Neutrophil (primary cell): Measurements from ENCODE around the gene DOK1.

Experiments used
- H3K27ac ChIP-seq: fragments of 200-600 bp; sonication (generic); 2 replicates; pipeline ENCODE4 v1.5.1; 2016; ENCODE audit warnings: mild to moderate bottlenecking, moderate library complexity
- H3K27me3 ChIP-seq: fragments of 200-600 bp; sonication (generic); 2 replicates; pipeline ENCODE4 v1.6.0; 2016; ENCODE audit warnings: mild to moderate bottlenecking
- H3K36me3 ChIP-seq: fragments of 200-600 bp; sonication (generic); 2 replicates; pipeline ENCODE4 v1.5.1; 2017
- H3K4me1 ChIP-seq, 2 experiments: fragments of 200-600 bp in 1 of 2; sonication (generic) in 1 of 2; 1 replicate in 1 of 2; 2 replicates in 1 of 2; pipeline versions ENCODE4 v1.5.1 to v1.6.1; 2013 to 2016; ENCODE audit warnings: low read depth in 1 of 2, low read length in 1 of 2, mild to moderate bottlenecking in 1 of 2, moderate library complexity in 1 of 2; ENCODE audit not compliant: control insufficient read depth in 1 of 2, insufficient read depth in 1 of 2
- H3K4me3 ChIP-seq, 2 experiments: fragments of 200-600 bp in 1 of 2; sonication (generic) in 1 of 2; 1 replicate in 1 of 2; 2 replicates in 1 of 2; pipeline ENCODE4 v1.5.1; 2013 to 2016; ENCODE audit warnings: low read depth in 1 of 2, low read length in 1 of 2, mild to moderate bottlenecking in 1 of 2, moderate library complexity in 1 of 2
- H3K9me3 ChIP-seq: fragments of 200-600 bp; sonication (generic); 2 replicates; pipeline ENCODE4 v1.5.1; 2016
- CTCF ChIP-seq: fragments of 200-600 bp; sonication (generic); IDR thresholded peaks from 2 replicates; pipeline ENCODE4 v1.5.1; 2016; ENCODE audit warnings: antibody characterized with exemption

DOK1 gene

GRCh38 chr2:74537140-74537539 is 17.4 kb upstream of the DOK1 start:
- Histone ChIP-seq H3K27me3 (no peaks in the 10 kb centered on the region), H3K4me1 (peaks cover 15 to 23% of the 10 kb centered on the region in 2 experiments), H3K9me3 (no peaks in the 10 kb centered on the region), H3K4me3 (no peak overlapping the region), H3K36me3 (peaks cover 21% of the 10 kb centered on the region), H3K27ac (no peak overlapping the region)
- no peak for TF ChIP-seq CTCF

DNA sequence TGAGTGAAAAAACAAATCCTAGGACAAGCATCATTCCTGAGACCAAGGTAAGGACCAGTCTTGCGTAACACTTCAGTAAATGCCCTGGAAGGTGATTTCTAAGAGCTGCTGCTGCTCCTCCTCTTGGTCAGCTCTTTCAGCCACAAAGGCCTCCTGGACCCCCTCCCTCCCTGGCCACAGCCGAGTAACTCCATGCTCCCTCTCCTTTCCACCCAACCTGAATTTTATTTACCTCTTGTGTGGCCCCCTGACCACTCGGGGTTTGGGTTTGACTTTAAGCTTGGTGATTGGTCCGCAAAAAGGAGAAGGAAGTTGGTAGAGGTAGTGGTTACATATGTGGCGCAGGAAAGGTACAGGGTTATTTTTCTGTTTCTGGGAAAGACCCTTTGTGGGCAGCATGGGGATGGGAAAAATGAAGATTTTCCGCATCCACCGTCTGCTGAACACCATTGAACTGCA is 15.6 kb upstream of the DOK1 start:
- Histone ChIP-seq H3K4me1 (peaks cover 15 to 23% of the 10 kb centered on the region in 2 experiments), H3K4me3 (peak overlapping the region; percentile 38 to 49), H3K36me3 (peaks cover 6% of the 10 kb centered on the region), H3K27ac (peak overlapping the region; percentile 63), H3K9me3 (no peaks in the 10 kb centered on the region), H3K27me3 (no peaks in the 10 kb centered on the region)
- TF ChIP-seq CTCF: no peak

DNA sequence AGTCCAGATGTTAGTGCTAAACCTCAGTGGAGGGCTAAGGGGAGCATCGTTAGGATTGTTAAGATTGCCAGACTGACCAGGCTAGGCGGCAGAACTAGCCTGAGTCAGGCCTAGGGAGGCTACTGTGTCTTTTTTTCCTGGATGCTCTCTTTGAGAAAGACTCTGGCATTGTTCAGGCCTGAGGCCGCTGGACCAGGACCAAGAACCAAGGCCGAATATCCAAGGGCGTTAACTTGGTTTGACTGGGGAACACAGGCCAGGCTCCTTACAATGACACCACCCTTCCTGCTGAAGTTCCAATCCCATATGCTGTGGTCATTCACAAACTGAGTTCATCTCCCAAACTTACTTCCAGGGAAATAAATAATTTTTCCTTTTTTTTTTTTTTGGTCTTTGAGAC is 14.2 kb upstream of the DOK1 start:
- H3K27ac ChIP-seq: no peak overlapping the region
- no peaks in the 10 kb centered on the region for H3K9me3 ChIP-seq
- no peaks in the 10 kb centered on the region for H3K27me3 ChIP-seq
- no peaks in the 10 kb centered on the region for H3K36me3 ChIP-seq
- no peak overlapping the region for H3K4me3 ChIP-seq
- H3K4me1 ChIP-seq: peaks cover 15 to 23% of the 10 kb centered on the region in 2 experiments
- no peak for TF ChIP-seq CTCF

GRCh38 chr2:74542978-74543377 is 11.5 kb upstream of the DOK1 start:
- H3K4me1 ChIP-seq: peaks cover 15 to 23% of the 10 kb centered on the region in 2 experiments
- no peak for TF ChIP-seq CTCF
- H3K9me3 ChIP-seq: no peaks in the 10 kb centered on the region
- H3K27ac ChIP-seq: no peak overlapping the region
- H3K4me3 ChIP-seq: no peak overlapping the region
- H3K36me3 ChIP-seq: no peaks in the 10 kb centered on the region
- no peaks in the 10 kb centered on the region for H3K27me3 ChIP-seq

DNA sequence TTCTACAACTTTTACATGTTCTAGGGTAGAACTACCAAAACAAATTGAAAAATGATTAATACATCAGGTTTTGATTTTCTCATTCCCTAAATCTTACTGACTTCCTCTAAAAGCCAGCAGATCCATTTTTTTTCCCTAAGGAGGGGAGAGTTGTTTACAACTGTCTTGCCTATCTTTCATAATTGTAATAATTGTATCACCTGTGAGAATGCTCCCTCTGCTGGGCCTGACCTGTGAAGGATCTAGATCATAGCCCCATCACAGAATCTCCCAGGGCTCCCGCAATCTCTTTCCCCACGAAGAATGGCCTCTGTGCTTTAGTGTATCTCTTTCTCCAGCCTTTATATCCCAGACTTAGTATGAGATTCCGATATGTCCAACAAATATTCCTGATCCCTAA is 9.9 kb upstream of the DOK1 start:
- Histone ChIP-seq H3K4me3 (no peak overlapping the region), H3K9me3 (no peaks in the 10 kb centered on the region), H3K4me1 (peaks cover 19 to 21% of the 10 kb centered on the region in 2 experiments), H3K27me3 (peaks cover 14% of the 10 kb centered on the region), H3K27ac (no peak overlapping the region), H3K36me3 (no peaks in the 10 kb centered on the region)
- no peak for TF ChIP-seq CTCF

DNA sequence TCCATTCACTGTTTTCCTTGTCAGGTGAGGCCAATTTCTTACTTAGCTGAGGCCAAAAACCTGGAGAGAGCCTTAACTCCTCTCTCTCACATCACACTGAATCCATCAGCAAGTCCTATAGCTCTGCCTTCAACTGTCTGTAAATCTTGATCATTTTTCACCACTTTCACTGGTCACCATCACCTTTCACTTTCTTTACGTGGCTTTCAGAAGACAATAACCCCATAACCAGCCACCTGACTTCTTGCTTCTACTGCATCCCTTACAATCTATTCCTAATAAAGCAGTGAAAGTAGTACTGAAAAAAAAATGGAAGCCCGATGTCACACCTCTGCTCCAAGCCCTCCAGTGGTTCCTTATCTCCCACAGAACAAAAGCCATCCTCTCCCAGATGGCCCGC is 8.5 kb upstream of the DOK1 start:
- no peak overlapping the region for H3K4me3 ChIP-seq
- H3K36me3 ChIP-seq: no peaks in the 10 kb centered on the region
- no peaks in the 10 kb centered on the region for H3K9me3 ChIP-seq
- peaks cover 17 to 24% of the 10 kb centered on the region in 2 experiments for H3K4me1 ChIP-seq
- H3K27me3 ChIP-seq: peaks cover 15% of the 10 kb centered on the region
- no peak overlapping the region for H3K27ac ChIP-seq
- TF ChIP-seq CTCF: no peak
